GM12878 (cell line): ENCODE results near the gene PRDM16. TPM values are rescaled to one million over a fixed set of nuclear protein-coding genes. Genes with fewer than 3 reads are reported as not detected.

ENCODE experiments used
- ATAC-seq: fragments of 200-7000 bp; cut with Tn5 transposase; 3 replicates; pipeline ENCODE4 v1.9.1; 2020; ENCODE audit warnings: mild to moderate bottlenecking, moderate library complexity
- BruUV-seq: library from RNA; stranded (reverse); fragments of 400-500 nt; replicated peaks from 2 replicates; lab custom pipeline; 2021; lab: Mats Ljungman, UMichigan
- CTCF ChIA-PET: fragments of 300-600 bp; sonication (Branson Sonifier 250); formaldehyde crosslinking; extraction: SDS; loops from one replicate; lab custom pipeline; 2021; ENCODE audit warnings: inconsistent platforms; lab: Yijun Ruan, JAX
- POLR2A ChIA-PET: fragments of 350-600 bp; formaldehyde crosslinking; extraction: SDS; loops from one replicate; lab custom pipeline; 2021; ENCODE audit warnings: inconsistent platforms; lab: Charles Lee
- RAD21 ChIA-PET: fragments of 300-600 bp; sonication (Branson Sonifier 250); formaldehyde crosslinking; loops from one replicate; lab custom pipeline; 2023; ENCODE audit warnings: antibody characterized with exemption; ENCODE audit not compliant: unreplicated experiment; lab: Charles Lee
- SMC1A ChIA-PET: fragments of 300-600 bp; sonication (Branson Sonifier 250); formaldehyde crosslinking; loops from one replicate; lab custom pipeline; 2023; ENCODE audit not compliant: unreplicated experiment, uncharacterized antibody; lab: Charles Lee
- DNase-seq: peaks from one replicate; pipeline ENCODE4 v3.0.0-alpha.2; 2011; ENCODE audit warnings: low read depth, low spot score
- FAIRE-seq: peaks from 3 replicates; lab custom pipeline; 2011; peaks lifted over from hg19 to GRCh38; lab: Jason Lieb, UNC
- H2AFZ ChIP-seq: 2 replicates; pipeline ENCODE4 v1.6.0; 2011; ENCODE audit warnings: low read depth, low read length, control low read depth; ENCODE audit not compliant: control insufficient read depth
- H3K27ac ChIP-seq: 2 replicates; pipeline ENCODE4 v1.5.1; 2011; ENCODE audit warnings: control low read depth; ENCODE audit not compliant: control insufficient read depth, insufficient read depth
- H3K27me3 ChIP-seq, 2 experiments: replicated peaks in 1 of 2; 2 replicates each; pipeline versions ENCODE4 v1.6.0 to v1.6.1; 2011; ENCODE audit warnings: low read length in 1 of 2; ENCODE audit not compliant: control insufficient read depth in 2 of 2, insufficient read depth in 2 of 2
- H3K36me3 ChIP-seq, 2 experiments: 2 replicates each; pipeline ENCODE4 v1.5.1; 2011; ENCODE audit warnings: low read length in 1 of 2; ENCODE audit not compliant: control insufficient read depth in 2 of 2, insufficient read depth in 2 of 2
- H3K4me1 ChIP-seq: 2 replicates; pipeline ENCODE4 v1.6.1; 2011; ENCODE audit warnings: mild to moderate bottlenecking, low read length, moderate library complexity, mixed read lengths; ENCODE audit not compliant: control insufficient read depth, insufficient read depth
- H3K4me2 ChIP-seq: 2 replicates; pipeline ENCODE4 v1.6.0; 2011; ENCODE audit warnings: control low read depth; ENCODE audit not compliant: control insufficient read depth, insufficient read depth
- H3K4me3 ChIP-seq: fragments of 200-600 bp; sonication (generic); 2 replicates; pipeline ENCODE4 v1.5.1; 2016
- H3K79me2 ChIP-seq: 2 replicates; pipeline ENCODE4 v1.6.0; 2011; ENCODE audit warnings: low read length; ENCODE audit not compliant: control insufficient read depth, insufficient read depth
- H3K9ac ChIP-seq: 2 replicates; pipeline ENCODE4 v1.8.0; 2011; ENCODE audit warnings: low read length, control low read depth, mixed read lengths; ENCODE audit not compliant: control insufficient read depth, insufficient read depth
- H3K9me3 ChIP-seq: replicated peaks from 3 replicates; pipeline ENCODE4 v1.5.1; 2011; ENCODE audit warnings: mild to moderate bottlenecking, low read length; ENCODE audit not compliant: control insufficient read depth, insufficient read depth
- H4K20me1 ChIP-seq: 2 replicates; pipeline ENCODE4 v1.6.0; 2011; ENCODE audit not compliant: control insufficient read depth, insufficient read depth
- EED ChIP-seq: sonication (generic); IDR thresholded peaks from 2 replicates; pipeline ENCODE4 v1.6.1; 2016; ENCODE audit warnings: antibody characterized with exemption, low read depth
- FOXK2 ChIP-seq: fragments of 450-650 bp; IDR thresholded peaks from 2 replicates; pipeline ENCODE4 v1.6.1; 2017; ENCODE audit warnings: mild to moderate bottlenecking, moderate library complexity
- JUND ChIP-seq: IDR thresholded peaks from 2 replicates; pipeline ENCODE4 v1.6.1; 2012; ENCODE audit warnings: low read depth, mild to moderate bottlenecking, low read length, improper control_type of control experiment, moderate library complexity
- KDM1A ChIP-seq: fragments of 200-600 bp; sonication (generic); IDR thresholded peaks from 2 replicates; pipeline ENCODE4 v1.6.1; 2016; ENCODE audit warnings: borderline replicate concordance
- MTA3 ChIP-seq: IDR thresholded peaks from 2 replicates; pipeline ENCODE4 v1.6.1; 2012; ENCODE audit warnings: low read length, inconsistent platforms, borderline replicate concordance
- MYC ChIP-seq: IDR thresholded peaks from 2 replicates; pipeline ENCODE4 v1.6.1; 2011; ENCODE audit warnings: mild to moderate bottlenecking, low read length, moderate library complexity, inconsistent platforms; ENCODE audit not compliant: insufficient read depth, insufficient replicate concordance, insufficient read length, severe bottlenecking
- NFIC ChIP-seq: IDR thresholded peaks from 2 replicates; pipeline ENCODE4 v1.6.1; 2012; ENCODE audit warnings: low read depth, mild to moderate bottlenecking, inconsistent platforms, low read length, moderate library complexity
- NFYA ChIP-seq: IDR thresholded peaks from 2 replicates; pipeline ENCODE4 v1.6.1; 2011; ENCODE audit warnings: low read depth, mild to moderate bottlenecking, low read length, improper control_type of control experiment, borderline replicate concordance
- NR2C2 ChIP-seq: IDR thresholded peaks from 2 replicates; pipeline ENCODE4 v1.6.1; 2011; ENCODE audit warnings: borderline replicate concordance, low read depth; ENCODE audit not compliant: control insufficient read depth, insufficient read length
- RAD21 ChIP-seq: IDR thresholded peaks from 2 replicates; pipeline ENCODE4 v1.6.1; 2011; ENCODE audit warnings: mild to moderate bottlenecking, low read depth, low read length, moderate library complexity; ENCODE audit not compliant: insufficient read depth
- RAD51 ChIP-seq: fragments of 450-650 bp; IDR thresholded peaks from 2 replicates; pipeline ENCODE4 v1.6.1; 2016; ENCODE audit warnings: moderate library complexity, mild to moderate bottlenecking, inconsistent platforms
- RELA ChIP-seq: fragments of 450-650 bp; IDR thresholded peaks from 2 replicates; pipeline ENCODE4 v1.8.0; 2014; ENCODE audit warnings: borderline replicate concordance; ENCODE audit not compliant: partially characterized antibody
- REST ChIP-seq: IDR thresholded peaks from 2 replicates; pipeline ENCODE4 v1.6.1; 2012; ENCODE audit warnings: mild to moderate bottlenecking, low read depth, low read length
- STAT1 ChIP-seq: fragments of 450-650 bp; conservative IDR thresholded peaks from 2 replicates; pipeline ENCODE4 v1.6.1; 2014; ENCODE audit warnings: antibody characterized with exemption, mild to moderate bottlenecking
- TARDBP ChIP-seq: IDR thresholded peaks from 2 replicates; pipeline ENCODE4 v1.6.1; 2016; ENCODE audit warnings: borderline replicate concordance
- WRNIP1 ChIP-seq: IDR thresholded peaks from 2 replicates; pipeline ENCODE4 v1.6.1; 2011; ENCODE audit warnings: low read depth, low read length, improper control_type of control experiment, borderline replicate concordance
- WGBS: methylation state at CpG from one replicate; pipeline ENCODE4 v1.1.6; 2016; ENCODE audit warnings: low lambda C conversion rate; ENCODE audit not compliant: insufficient replicate concordance, insufficient coverage; ENCODE audit errors: missing lambda C conversion rate; 5-methylcytosine and 5-hydroxymethylcytosine counted together
- in situ Hi-C: fragments of 300-500 bp; cut with MboI; formaldehyde crosslinking; loops from 9 replicates; pipeline ENCODE4 v1.14.3; 2018; ENCODE audit warnings: mixed read lengths
- intact Hi-C: fragments of 100-400 bp; cut with micrococcal nuclease; formaldehyde crosslinking; loops from one replicate; pipeline ENCODE4 v1.14.2; 2022; ENCODE audit not compliant: unreplicated experiment
- polyA plus RNA-seq, 11 experiments: library from polyadenylated mRNA; depleted of rRNA in 4 of 11; unstranded in 6 of 11; stranded (reverse) in 5 of 11; fragments of >200 nt; fragmentation: Nextera tagmentation in 4 of 11; fragmentation: Illumina TruSeq in 1 of 11; extraction: Ambion mirVana in 4 of 11; extraction: Trizol in 1 of 11; gene quantifications; 1 replicate in 1 of 11; 2 replicates in 10 of 11; pipeline versions ENCODE4 v1.2.1 to v1.2.3, GENCODE V29; 2011 to 2016; ENCODE audit warnings: inconsistent platforms in 2 of 11, missing spikeins in 2 of 11, low read depth in 1 of 11
- total RNA-seq, 4 experiments: library from RNA; depleted of rRNA in 3 of 4; stranded (reverse); fragments of >200 nt in 3 of 4; fragmentation: Illumina TruSeq in 1 of 4; extraction: Trizol in 1 of 4; gene quantifications; 2 replicates each; pipeline versions ENCODE4 v1.2.1 to v1.2.3, GENCODE V29; 2013 to 2021
- TF ChIP-seq, protein P1 (sequence below): IDR thresholded peaks from 2 replicates; pipeline ENCODE4 v1.6.1; 2012; ENCODE audit warnings: low read depth, low read length, improper control_type of control experiment

Gene PRDM16
- total and polyA plus RNA-seq, 10 of the 15 experiments (the other 5 are each of a cell fraction or from before 2014, with no cell fraction given): 0.03 TPM; not detected in 9

DNA sequence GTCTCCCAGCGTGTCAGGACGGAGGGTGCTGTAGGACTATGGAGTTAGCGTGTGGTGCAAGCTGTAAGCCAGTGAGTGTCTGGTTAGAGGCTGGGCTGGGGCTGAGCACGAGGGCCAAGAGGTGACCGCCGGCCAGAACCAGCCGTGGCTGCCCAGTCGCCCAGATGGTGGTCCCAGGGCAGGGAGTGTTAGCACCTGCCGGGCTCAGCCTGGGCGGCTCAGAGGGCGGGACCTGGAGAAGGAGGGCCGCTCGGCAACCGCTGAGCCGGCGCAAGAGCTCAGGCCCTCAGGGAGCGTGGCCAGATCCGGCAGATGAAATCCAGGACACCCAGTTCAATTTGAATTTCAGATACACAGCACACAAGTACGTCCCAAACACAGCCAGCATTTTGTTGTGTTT lies 87.9 kb downstream of the PRDM16 start:
- Histone ChIP-seq H3K9me3 (no peaks in the 10 kb centered on the region), H3K27me3 (no peaks in the 10 kb centered on the region), H3K27ac (no peak overlapping the region), H3K9ac (no peak overlapping the region), H3K4me2 (no peak overlapping the region), H3K79me2 (no peaks in the 10 kb centered on the region), H3K4me3 (no peak overlapping the region), H3K36me3 (no peaks in the 10 kb centered on the region), H4K20me1 (no peaks in the 10 kb centered on the region), H3K4me1 (no peaks in the 10 kb centered on the region), H2AFZ (no peak overlapping the region)
- no peak for DNase-seq
- no peak for TF ChIP-seq NFIC
- TF ChIP-seq KDM1A: no peak
- no peak for TF ChIP-seq RAD21
- no peak for TF ChIP-seq WRNIP1
- no peak for TF ChIP-seq RELA
- TF ChIP-seq FOXK2: no peak
- no peak for TF ChIP-seq NFYA
- TF ChIP-seq MYC: no peak
- TF ChIP-seq TARDBP: no peak
- TF ChIP-seq RAD51: no peak
- no peak for TF ChIP-seq JUND
- TF ChIP-seq STAT1: no peak
- TF ChIP-seq MTA3: no peak
- no peak for TF ChIP-seq REST
- no peak for TF ChIP-seq EED
- TF ChIP-seq, protein P1, sequence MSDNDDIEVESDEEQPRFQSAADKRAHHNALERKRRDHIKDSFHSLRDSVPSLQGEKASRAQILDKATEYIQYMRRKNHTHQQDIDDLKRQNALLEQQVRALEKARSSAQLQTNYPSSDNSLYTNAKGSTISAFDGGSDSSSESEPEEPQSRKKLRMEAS: no peak
- TF ChIP-seq NR2C2: no peak
- in situ Hi-C loops: no loop called here
- POLR2A ChIA-PET: no interaction called here
- CTCF ChIA-PET: no interaction called here
- intact Hi-C loops: no loop called here
- BruUV-seq: no TSS peak
- no peak for ATAC-seq
- SMC1A ChIA-PET: no interaction called here
- WGBS: 40% methylated on average over 18 of the region's 19 CpGs
- RAD21 ChIA-PET: no interaction called here
- FAIRE-seq: no peak
